GM08714 (cell line): ENCODE results near the gene FNDC5.
"Not testable (repeated sequence)": the region's sequence is repeated elsewhere in the genome, so short reads cannot be mapped to it uniquely, and the experiment has no call there.

Experiments
- H3K4me3 ChIP-seq: fragments of 200-500 bp; sonication (Bioruptor generic); 2 replicates; pipeline ENCODE4 v1.5.1; 2014; ENCODE audit warnings: mild to moderate bottlenecking, low read length, inconsistent platforms
- ZNF274 ChIP-seq: IDR thresholded peaks from 2 replicates; pipeline ENCODE4 v1.6.1; 2012; ENCODE audit warnings: mild to moderate bottlenecking, low read depth, low read length

The FNDC5 gene

DNA sequence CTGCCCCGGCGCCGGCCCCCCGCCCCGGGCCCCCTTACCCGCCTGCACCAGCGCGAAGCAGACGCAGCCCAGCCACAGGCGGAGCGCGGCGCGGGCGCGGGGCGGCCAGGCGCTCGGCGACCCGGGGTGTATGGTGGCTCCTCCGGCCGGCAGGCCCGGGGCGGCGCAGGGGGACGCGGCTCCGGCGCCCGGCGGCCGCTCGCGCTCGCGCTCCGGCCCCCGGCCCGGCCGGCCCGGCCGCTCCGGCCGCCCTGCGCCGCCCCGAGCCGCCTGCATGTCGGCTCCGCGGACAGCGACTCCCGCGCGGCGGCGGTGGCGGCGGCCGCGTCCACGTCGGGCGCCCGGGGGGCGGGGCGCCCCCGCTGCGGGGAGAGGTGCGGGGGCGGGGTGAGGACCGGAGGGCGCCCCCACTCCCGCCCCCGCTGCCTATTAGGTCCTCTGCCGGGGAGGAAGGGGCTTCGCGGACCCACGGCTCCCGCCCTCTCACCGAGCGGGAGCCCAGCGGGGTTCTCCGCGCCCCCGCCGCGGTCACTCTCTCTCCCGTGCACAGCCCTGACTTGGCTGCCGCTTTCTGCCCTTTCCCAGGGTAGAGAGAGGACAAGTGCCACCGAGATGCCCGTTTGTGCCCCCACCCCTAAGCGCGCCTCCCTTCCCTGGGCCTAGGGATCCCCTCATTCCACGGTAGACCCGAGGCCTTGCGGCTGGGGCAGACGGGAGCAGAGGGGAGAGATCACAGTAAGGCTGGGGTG, at the start of gene FNDC5:
FNDC5 (minus strand) TSS at position 298 of the 749 bp plus-strand sequence.
- no peak for TF ChIP-seq ZNF274
- no peak within 1 kb of the TSS for H3K4me3 ChIP-seq

DNA sequence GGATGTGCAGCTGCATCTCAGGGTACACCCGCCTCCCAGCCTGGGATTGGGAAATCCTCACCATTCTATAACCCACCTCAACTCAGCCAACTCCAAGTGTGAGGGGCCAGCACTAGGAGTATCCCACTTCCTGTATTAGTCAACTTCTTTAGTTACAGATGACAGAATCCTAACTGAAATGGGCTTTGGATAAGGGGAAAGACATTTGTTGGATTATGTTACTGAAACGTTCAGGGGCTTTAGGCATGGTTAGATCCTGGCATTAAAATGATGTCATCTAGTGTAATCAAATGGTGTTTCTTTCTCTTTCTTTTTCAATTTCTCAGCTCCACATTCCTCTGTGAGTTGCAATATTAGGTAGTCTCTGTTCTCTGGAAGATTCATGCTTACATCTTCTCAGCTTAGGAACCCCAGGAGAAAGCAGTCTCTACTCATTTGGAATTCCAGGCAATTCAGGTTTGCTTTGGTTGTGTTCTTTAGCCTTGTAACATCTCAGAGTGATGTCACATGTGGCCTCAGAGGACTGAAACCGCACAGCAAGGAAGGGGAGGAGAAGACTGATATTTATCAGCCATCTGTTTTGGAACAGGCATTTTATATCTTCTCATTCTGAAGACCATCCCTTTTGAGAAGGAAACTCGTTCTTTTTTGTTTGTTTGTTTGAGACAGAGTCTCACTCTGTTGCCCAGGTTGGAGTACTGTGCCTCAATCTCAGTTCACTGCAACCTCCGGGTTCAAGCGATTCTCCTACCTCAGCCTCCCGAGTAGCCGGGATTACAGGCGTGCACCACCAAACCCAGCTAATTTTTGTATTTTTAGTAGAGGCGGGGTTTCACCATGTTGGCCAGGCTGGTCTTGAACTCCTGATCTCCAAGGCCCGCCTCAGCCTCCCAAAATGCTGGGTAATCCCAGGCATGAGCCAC, 49.4 kb upstream of the FNDC5 start:
- no peak for TF ChIP-seq ZNF274

DNA sequence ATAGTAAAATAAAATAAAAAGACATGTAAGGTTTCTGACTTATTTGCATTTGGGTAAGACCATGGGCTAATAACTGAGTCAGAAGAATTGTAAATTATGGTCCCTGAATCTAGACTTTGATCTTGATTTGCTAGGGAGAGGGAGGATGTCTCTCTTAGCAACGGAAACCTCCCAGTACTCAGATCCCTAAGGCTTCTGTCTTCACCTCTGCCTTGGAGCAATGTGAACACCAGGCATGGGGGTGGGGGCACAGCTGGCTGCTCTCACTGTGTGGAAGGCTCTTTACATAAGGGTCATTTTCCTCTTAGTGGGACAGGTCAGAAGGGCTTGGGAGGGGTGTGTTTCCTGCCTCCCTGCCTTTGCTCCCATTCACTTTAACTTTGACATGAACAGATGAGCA, 47.5 kb upstream of the FNDC5 start:
- TF ChIP-seq ZNF274: no peak
- no peak overlapping the region for H3K4me3 ChIP-seq

More for the DNA sequence above, 49.4 kb upstream of the FNDC5 start:
- no peak overlapping the region for H3K4me3 ChIP-seq

DNA sequence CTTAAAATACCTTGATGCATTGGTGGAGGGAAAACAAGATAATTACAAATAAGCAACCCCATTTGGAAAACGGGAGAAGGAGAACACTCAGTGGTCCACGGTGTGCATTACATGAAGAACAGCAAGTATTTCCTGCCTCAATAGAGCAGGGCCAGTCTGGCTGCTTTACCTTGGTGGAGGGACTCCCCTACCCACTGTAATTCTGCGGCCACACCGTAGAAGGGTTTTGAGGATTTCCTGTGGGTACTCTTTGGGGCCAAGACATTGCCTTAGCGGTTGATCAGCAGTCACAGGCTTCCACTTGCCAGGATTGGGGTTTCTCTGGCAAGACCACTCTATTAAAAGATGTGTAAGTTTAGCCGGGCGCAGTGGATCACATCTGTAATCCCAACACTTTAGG, 46.8 kb upstream of the FNDC5 start:
- no peak for TF ChIP-seq ZNF274
- no peak overlapping the region for H3K4me3 ChIP-seq

DNA sequence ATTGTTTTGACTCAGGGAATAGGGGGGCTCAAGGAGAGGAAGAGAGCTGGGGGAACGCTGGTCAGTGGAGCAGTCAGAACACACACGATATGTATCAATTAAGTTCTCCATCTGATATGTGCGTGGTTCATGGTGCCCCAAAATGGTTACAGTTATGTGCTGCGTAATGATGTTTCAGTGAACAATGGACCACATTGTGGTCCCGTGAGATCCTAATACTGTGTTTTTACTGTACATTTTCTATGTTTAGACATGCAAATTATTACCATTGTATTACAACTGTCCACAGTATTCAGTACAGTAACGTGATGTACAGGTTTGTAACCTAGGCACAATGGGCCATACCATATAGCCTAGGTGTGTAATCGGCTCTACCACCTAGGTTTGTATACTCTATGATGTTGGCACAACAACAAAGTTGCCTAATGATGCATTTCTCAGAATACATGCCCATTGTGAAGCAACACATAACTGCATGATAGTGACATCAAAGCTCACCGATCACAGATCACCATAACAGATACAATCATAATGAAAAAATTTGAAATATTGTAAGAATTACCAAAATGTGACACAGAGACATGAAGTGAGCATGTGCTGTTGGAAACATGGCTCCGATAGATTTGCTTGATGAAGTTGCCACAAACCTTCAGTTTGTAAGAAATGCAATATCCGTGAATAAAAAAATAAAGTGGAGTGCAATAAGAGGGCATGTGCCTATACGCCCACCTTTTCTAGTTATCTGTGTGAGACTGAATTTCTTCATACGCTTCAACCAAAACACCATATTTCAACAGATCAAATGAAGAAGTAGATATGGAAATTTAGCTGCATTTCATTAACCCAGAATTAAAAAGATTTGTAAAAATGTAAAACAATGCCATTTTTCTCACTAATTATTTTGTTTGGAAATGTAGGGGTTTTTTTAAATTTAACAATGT, 45.3 kb upstream of the FNDC5 start:
- no peak overlapping the region for H3K4me3 ChIP-seq
- TF ChIP-seq ZNF274: no peak

DNA sequence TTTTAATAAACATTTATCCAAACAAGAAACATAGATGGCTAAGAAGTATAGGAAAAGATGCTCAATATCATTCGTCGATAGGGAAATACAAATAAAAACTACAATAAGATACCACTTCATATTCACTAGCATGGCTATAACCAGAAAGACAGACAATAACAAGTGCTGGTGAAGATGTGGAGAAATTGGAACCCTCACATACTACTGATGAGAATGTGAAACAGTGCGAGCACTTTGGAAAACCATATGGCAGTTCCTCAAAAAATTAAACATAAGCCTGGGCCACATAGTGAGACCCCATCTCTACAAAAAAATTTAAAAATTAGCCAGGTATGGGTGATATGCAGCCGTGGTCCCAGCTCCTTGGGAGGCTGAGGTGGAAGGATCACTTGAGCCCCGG, 39.6 kb upstream of the FNDC5 start:
- no peak overlapping the region for H3K4me3 ChIP-seq
- no peak for TF ChIP-seq ZNF274

DNA sequence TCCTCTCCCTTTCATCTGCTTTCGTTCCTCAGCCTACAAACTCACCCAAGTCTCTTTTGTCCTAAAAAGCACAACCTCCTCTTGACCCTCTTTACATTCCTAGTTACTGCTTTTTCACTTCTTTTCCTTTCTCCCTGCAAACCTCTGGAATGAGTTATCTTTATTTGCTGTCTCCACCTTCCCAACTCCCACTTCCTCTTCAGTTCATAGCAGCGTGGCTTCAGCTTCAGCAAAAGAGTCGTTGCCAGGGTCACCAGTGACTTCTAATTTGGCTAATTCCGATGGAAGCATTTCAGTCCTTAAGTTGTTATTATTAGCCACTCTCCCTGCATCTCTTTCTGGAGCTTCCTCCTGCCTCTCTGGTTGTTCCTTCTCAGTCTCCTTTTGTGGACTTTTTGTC, 36.7 kb upstream of the FNDC5 start:
- H3K4me3 ChIP-seq: no peak overlapping the region
- TF ChIP-seq ZNF274: no peak

DNA sequence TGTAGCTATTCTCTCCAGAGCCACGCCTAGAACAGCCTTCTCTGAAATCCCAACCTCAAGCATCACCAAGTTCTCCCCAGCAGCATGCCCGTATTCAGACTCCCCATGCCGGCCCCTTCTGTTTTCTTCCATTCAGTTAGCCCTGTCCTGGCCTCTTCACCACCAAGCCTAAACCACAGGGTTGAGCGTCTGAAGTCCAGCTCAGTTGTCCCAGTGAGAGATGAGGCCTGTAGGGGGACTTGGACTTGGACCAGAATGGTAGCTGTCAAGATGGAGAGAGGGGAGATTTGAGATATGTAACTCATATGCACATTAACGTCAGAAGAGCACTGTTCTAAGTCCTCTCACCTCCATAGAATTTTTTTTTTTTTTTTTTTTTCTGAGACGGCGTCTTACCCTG, 35.9 kb upstream of the FNDC5 start:
- H3K4me3 ChIP-seq: no peak overlapping the region
- TF ChIP-seq ZNF274: no peak

DNA sequence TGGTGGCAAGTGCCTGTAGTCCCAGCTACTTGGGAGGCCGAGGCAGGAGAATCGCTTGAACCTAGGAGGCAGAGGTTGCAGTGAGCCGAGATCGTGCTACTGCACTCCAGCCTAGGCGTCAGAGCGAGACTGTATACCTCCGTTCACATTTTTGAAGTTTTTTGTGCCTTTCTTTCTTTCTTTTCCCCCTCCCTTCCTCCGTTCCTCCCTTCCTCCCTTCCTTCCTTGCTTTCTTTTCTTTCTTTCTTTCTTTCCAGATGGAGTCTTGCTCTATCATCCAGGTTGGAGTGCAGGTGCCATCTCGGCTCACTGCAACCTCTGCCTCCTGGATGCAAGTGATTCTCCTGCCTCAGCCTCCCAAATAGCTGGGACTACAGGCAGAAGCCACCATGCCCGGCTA, 34.9 kb upstream of the FNDC5 start:
- H3K4me3 ChIP-seq: not testable (repeated sequence)

DNA sequence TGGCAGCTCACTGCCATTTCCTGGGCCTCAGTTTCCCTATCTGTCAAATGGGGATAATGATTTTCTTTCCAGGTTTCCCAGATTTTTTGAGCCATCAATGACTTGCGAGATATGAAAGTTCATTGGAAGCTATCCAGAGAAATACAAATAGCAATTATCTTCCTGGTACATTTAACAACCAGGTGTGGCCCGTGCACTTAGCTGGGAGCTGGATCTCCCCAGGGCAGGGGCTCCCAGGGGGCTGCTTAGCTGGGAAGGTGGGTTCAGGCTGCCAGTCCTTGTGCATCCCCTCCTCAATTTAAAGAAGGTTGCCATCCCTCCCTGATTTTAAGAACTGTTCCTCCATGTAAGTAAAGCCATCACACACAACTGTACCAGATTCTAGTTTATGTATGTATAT, 34.1 kb upstream of the FNDC5 start:
- TF ChIP-seq ZNF274: no peak
- no peak overlapping the region for H3K4me3 ChIP-seq

DNA sequence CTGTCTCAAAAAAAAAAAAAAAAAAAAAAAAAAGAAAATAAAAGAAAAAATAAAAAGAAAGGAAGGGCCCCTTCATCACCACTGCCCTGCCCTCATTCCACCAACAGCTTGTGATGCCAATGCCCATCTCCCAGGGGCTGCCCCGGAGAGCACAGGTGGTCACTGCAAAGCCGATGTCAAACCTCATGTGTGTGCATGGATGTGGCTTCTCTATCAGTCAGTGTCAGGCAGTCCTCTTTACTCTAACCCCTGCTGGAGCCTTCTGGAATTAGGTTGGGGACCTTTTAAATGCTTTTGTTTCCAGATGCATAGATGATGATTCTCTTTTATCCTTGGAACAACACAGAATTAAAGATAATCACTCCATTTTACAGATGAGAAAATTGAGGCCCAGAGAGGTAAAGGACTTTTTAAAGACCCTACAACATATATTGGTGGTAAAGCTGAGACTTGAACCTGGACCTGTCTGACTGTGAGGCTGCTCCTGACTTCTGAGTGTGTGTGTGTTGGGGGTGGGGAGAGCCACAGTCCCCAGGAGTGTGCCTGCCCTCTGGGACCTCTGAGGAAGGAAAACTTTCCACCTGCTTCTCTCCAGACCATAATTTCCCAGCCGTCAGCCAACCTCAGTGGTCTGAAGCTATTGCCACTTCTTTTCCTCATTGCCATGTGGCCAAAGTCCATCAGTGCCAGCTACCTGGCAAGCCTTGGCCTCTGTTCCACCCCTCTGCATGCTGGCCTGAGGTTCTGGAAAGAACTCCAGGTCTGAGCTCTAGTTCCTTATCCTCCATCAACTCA, 33.5 kb upstream of the FNDC5 start:
- no peak overlapping the region for H3K4me3 ChIP-seq
- TF ChIP-seq ZNF274: no peak

DNA sequence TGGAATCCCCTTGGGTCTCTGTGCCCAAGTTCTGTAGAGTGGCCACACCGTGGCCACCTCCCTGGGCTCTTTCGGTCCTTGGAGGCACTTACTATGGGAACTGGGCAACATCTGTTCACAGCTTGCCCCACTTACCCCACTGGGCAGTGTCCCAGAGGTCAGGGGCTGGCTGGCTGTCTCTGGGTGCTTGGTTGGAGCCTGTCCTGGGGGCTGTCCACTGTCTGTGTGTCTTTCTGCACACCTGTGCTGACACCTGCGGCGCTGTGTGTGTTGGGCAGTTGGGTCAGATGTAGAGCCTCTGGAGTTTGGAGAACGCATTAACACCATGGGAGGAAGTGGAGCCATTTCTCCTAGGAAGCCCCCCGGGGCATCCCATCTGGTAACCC, 31.8 kb upstream of the FNDC5 start:
- TF ChIP-seq ZNF274: no peak
- no peak overlapping the region for H3K4me3 ChIP-seq

DNA sequence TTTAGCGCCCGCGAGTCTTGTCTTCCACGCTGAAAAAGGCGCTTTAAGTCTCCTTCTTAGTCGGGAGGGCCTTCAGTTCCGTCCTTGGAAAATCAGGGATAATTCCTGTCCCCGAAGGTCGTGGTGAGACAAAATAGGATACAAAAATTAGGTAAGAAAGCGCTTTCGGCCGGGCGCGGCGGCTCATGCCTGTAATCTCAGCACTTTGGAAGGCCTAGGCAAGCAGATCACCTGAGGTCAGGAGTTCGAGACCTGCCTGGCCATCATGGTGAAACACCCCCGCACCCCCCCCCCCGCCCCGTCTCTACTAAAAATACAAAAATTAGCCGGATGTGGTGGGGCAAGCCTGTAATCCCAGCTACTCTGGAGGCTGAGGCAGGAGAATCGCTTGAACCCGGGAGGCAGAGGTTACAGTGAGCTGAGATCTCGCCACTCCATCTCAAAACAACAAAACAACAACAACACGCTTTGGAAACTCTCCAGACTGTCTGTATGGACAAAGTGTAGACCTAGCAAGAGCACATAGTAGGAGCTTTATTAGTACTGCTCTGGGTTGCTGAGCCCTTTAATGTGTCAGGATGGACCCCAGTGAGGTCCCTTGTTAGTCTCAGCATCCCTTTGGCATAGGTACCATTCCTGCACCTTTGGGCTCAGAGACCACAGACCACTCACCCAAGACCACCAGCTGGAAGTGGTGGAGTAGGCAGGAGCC, 31.3 kb upstream of the FNDC5 start:
- TF ChIP-seq ZNF274: no peak
- H3K4me3 ChIP-seq: peak overlapping the region; percentile 42; the same call in 1 of the 2 replicates
